ENCODE results near the gene SLC5A10. TPM values are rescaled to one million over a fixed set of nuclear protein-coding genes. Genes with fewer than 3 reads are reported as not detected.

SLC5A10 gene
- total and polyA plus RNA-seq, 7 donors = 0.19 TPM; not detected in 6

GRCh38 chr17:18997650-18998196 lies 45.8 kb downstream of the SLC5A10 start:
- Histone ChIP-seq H3K27me3 (no peaks in the 10 kb centered on the region), H3K4me3 (no peak overlapping the region), H3K9me3 (peaks cover 0 to 4% (median 2%) of the 10 kb centered on the region in 4 donors), H3K36me3 (no peaks in the 10 kb centered on the region), H3K4me1 (no peaks in the 10 kb centered on the region), H3K27ac (no peak overlapping the region)
- DNase-seq = no peak
- TF ChIP-seq POLR2AphosphoS5 (IDR thresholded peaks at IDR 0.05) (no peak), POLR2A (IDR thresholded peaks at IDR 0.05) (no peak), EP300 (IDR thresholded peaks at IDR 0.05) (no peak)
- TF ChIP-seq, protein P1, sequence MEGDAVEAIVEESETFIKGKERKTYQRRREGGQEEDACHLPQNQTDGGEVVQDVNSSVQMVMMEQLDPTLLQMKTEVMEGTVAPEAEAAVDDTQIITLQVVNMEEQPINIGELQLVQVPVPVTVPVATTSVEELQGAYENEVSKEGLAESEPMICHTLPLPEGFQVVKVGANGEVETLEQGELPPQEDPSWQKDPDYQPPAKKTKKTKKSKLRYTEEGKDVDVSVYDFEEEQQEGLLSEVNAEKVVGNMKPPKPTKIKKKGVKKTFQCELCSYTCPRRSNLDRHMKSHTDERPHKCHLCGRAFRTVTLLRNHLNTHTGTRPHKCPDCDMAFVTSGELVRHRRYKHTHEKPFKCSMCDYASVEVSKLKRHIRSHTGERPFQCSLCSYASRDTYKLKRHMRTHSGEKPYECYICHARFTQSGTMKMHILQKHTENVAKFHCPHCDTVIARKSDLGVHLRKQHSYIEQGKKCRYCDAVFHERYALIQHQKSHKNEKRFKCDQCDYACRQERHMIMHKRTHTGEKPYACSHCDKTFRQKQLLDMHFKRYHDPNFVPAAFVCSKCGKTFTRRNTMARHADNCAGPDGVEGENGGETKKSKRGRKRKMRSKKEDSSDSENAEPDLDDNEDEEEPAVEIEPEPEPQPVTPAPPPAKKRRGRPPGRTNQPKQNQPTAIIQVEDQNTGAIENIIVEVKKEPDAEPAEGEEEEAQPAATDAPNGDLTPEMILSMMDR (IDR thresholded peaks at IDR 0.05) = no peak
- 32 to 71% methylated on average over 6 of the region's 6 CpGs for WGBS, 2 donors
- intact Hi-C loops (cut with DNase I) = no loop called here

- H3K4me3 ChIP-seq = no peak overlapping the region
- DNase-seq = no peak
- peaks cover 0 to 10% (median 9%) of the 10 kb centered on the region in 4 donors for H3K4me1 ChIP-seq
- H3K27me3 ChIP-seq = no peaks in the 10 kb centered on the region
- 94 to 97% methylated on average over 8 of the region's 8 CpGs for WGBS, 2 donors
- no peaks in the 10 kb centered on the region for H3K36me3 ChIP-seq
- H3K27ac ChIP-seq = no peak overlapping the region
- intact Hi-C loops (cut with DNase I) = no loop called here
- H3K9me3 ChIP-seq = peaks cover 0 to 4% (median 2%) of the 10 kb centered on the region in 4 donors
- TF ChIP-seq POLR2AphosphoS5 (IDR thresholded peaks at IDR 0.05) = no peak
- TF ChIP-seq POLR2A (IDR thresholded peaks at IDR 0.05) = no peak
- no peak for TF ChIP-seq EP300 (IDR thresholded peaks at IDR 0.05)
- TF ChIP-seq, protein P1 (IDR thresholded peaks at IDR 0.05) = no peak
These were observed 47.4 kb downstream of the SLC5A10 start for GRCh38 chr17:18999394-18999793.

GRCh38 chr17:18999911-19000310 lies 47.9 kb downstream of the SLC5A10 start:
- H3K4me1 ChIP-seq = peaks cover 0 to 13% (median 12%) of the 10 kb centered on the region in 4 donors
- H3K36me3 ChIP-seq = no peaks in the 10 kb centered on the region
- no peak overlapping the region for H3K4me3 ChIP-seq
- no peak for TF ChIP-seq EP300 (IDR thresholded peaks at IDR 0.05)
- peaks cover 0 to 4% (median 2%) of the 10 kb centered on the region in 4 donors for H3K9me3 ChIP-seq
- no peak overlapping the region for H3K27ac ChIP-seq
- DNase-seq = no peak
- whole genome bisulfite sequencing, 2 donors = 83 to 87% methylated on average over 6 of the region's 6 CpGs
- intact Hi-C loops (cut with DNase I) = no loop called here
- no peaks in the 10 kb centered on the region for H3K27me3 ChIP-seq

- H3K4me1 ChIP-seq = peaks cover 0 to 16% (median 13%) of the 10 kb centered on the region in 4 donors
- intact Hi-C loops (cut with DNase I) = no loop called here
- no peak overlapping the region for H3K27ac ChIP-seq
- no peak for DNase-seq
- no peaks in the 10 kb centered on the region for H3K9me3 ChIP-seq
- no peak overlapping the region for H3K4me3 ChIP-seq
- no peaks in the 10 kb centered on the region for H3K27me3 ChIP-seq
- 59 to 77% methylated on average over 17 of the region's 17 CpGs for WGBS, 2 donors
- TF ChIP-seq, protein P1 (IDR thresholded peaks at IDR 0.05) = no peak
- no peak for TF ChIP-seq EP300 (IDR thresholded peaks at IDR 0.05)
- H3K36me3 ChIP-seq = no peaks in the 10 kb centered on the region
These were observed 48.8 kb downstream of the SLC5A10 start for GRCh38 chr17:19000531-19001325.

DNA sequence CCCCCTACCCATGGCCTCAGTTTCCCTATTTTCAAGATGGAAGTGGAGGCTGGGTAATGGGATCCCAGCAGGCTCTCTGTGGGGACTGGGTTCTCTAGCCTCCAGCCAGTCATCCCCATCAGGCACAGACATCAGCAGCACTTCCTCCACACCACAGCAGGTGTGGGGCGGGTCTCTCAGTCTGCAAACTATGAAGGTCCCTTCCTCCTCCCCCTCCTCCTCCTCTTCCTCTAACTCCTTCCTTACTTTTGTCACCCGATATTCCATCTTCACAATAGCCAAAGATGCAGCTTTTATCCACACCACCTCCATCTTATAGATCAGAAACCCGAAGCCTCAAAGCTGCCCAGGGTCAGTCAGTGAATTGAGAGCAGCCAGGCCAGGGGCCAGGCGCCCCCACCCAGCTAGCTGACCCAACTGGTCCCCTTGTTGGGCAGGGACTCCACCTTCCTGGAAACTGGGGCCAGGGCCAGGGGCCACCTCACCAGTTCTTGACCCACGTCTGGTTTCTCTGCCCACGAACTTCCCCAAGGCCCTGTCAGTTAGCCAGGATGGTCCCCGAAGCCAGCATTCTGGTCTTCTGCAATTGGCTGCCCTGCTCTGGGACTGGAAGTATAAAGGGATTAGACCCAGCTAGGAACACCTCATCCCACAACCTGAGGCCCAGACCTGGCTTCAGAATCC lies 50.1 kb downstream of the SLC5A10 start:
- no peak overlapping the region for H3K27ac ChIP-seq
- no peaks in the 10 kb centered on the region for H3K9me3 ChIP-seq
- DNase-seq = no peak
- intact Hi-C loops (cut with DNase I) = no loop called here
- no peaks in the 10 kb centered on the region for H3K36me3 ChIP-seq
- H3K27me3 ChIP-seq = no peaks in the 10 kb centered on the region
- H3K4me1 ChIP-seq = peaks cover 0 to 16% (median 13%) of the 10 kb centered on the region in 4 donors
- H3K4me3 ChIP-seq = no peak overlapping the region
- TF ChIP-seq POLR2AphosphoS5 (IDR thresholded peaks at IDR 0.05) (no peak), POLR2A (IDR thresholded peaks at IDR 0.05) (no peak), EP300 (IDR thresholded peaks at IDR 0.05) (no peak)
- TF ChIP-seq, protein P1 (IDR thresholded peaks at IDR 0.05) = no peak
- WGBS, 2 donors = 52 to 64% methylated on average over 7 of the region's 7 CpGs
